HG02798 (cell line): ENCODE results near the gene MB.

ENCODE experiments used
- ATAC-seq: cut with Tn5 transposase; IDR thresholded peaks from one replicate; pipeline ENCODE4 v1.9.1; 2021; ENCODE audit warnings: mild to moderate bottlenecking; ENCODE audit not compliant: unreplicated experiment, poor library complexity

The MB gene

DNA sequence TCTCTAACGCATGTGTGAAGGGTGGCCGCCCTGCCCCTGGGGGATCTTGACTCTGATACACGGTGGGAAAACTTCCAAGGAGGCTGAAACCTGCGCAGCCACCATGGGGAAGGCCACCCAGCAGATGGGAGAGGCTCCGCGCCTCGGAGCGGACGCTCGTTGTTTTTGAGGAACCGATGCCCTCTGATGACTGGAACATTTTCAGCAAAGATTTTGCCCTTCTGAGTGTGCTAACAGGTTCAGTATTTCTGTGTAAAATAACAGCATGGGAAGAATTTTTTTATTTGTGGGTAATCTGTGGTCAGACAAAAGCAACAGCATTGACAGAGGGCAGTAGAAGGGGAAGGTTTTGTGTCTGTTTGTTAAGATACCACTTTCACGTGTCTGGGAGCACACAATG, 16.7 kb downstream of the MB start:
- no peak for ATAC-seq

DNA sequence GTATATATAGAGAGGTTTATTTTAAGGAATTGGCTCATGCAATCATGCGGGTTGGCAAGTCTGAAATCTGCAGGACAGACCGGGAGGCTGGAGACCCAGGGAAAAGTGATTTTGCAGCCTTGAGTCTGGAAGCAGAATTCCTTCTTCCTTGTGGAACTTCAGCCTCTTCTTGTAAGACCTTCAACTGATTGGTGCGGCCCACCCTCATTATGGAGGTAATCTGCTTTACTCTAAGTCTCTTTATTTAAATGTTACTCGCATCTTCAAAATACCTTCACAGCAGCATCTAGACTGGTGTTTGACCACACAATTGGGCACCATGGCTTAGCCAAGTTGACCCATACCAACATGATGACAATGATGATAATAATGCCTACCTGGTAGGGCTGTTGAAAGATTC, 17.8 kb downstream of the MB start:
- ATAC-seq: no peak

DNA sequence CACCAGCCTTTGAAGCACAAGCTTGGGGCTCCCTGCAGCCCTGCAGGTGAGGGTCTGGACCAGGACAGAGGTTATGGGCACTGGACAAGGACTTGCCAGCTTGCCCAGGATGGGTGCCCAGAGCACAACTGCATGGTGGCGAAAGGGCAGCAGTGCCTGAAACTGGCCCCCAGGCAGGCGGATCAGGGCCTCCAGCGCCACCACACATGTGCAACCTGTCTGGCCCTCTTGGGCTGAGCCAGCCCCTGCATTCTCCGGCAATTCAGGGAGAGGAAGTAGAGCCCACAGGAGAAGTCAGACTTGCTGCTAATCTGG, 18.8 kb downstream of the MB start:
- ATAC-seq: no peak

DNA sequence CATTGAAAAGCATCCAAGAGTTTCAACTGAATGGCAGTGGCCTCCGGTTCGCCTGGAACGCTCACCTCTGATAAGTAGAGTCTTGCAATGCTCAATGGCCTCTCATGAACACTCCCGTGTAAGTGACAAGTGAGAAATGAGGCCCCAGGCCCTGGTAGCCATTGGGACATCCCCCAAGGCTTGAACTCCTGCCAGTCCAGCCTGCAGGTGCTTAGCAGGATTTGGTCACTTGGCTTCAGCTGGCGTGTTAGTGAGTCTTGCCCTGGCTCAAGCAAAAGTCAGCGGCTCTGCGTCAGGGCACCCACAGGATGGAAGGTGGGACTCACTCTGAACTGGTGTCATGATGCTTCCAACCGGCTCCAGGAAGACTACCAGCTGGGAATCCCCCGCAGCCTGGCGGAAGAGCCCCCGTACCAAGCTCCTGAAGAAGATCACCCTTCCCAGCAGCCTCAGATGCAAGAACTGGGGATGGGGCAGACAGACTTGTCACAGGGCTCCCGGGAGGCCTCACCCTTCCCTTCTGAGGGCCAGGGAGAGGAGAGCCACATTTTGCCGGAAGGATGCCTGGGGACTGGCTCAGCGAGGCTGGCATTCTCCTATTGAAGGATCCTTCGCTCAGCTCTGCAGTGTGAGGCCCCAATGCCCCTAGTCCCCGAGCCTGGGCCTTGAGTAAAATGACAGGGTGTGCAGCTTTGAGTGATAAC, 19.3 kb downstream of the MB start:
- no peak for ATAC-seq

DNA sequence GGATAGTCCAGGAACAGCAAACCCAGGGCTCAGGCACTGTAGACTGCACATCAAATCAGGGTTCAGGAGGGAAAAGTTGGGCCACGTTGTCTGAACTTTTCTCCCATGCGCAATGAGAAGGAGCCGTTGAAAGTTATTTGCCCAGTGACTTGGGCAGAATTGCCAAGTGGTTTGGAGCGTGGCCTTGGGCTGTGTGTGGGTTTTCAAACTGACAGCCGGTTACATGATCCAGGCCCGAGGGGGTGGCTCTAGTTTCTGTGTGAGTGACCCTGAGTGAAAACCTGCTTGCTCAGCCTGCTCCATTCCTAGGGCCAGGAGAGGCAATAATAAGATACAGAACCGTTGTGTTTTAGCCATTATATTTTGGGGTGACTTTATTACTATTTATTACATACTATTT, 20.3 kb downstream of the MB start:
- no peak for ATAC-seq

DNA sequence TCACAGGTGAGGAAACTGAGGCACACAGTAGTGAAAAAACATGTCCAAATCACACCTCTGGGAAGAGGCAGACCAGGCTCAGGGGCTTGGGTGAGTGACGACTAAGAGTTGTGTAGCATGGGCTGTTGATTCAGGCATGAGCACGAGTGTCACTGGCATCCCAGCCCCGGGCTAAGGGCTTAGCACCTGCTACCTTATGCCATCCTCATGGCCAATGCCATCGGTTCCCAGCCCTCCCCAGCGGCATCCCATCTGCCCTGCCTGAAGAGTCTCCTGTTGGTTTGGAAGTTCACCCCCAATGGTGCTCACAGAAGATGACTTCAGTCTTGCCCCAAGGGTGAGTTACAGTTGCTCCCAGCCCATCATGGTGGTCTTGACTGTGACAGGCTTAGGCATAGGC, 22.4 kb downstream of the MB start:
- no peak for ATAC-seq

DNA sequence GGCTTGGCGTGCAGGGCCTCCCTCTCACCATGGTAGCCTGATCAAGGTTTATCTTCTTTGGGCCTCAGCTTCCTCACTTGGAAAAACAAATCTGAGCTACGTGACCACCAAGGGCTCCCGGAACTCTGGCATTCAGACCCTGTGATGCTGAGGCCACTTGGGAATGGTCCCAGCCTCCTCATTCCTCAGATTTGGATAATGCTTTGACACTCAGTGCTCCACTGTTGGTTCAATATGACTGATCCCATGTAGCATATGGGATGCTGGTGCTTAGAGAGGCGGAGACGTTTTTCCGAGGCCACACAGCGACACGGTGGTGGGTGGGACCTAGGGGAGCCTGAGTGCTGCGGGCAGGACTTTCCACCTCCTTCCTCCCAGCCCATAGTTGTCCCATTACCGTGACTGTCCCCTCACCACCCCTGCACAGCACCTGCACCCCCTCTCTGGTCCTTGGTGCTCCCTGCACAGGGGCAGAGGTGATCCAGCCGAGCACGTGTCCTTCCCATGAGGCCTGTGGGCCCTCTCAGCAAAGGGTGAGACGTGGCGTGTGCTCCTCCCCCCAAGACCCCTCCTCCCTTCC, 23.1 kb downstream of the MB start:
- no peak for ATAC-seq

DNA sequence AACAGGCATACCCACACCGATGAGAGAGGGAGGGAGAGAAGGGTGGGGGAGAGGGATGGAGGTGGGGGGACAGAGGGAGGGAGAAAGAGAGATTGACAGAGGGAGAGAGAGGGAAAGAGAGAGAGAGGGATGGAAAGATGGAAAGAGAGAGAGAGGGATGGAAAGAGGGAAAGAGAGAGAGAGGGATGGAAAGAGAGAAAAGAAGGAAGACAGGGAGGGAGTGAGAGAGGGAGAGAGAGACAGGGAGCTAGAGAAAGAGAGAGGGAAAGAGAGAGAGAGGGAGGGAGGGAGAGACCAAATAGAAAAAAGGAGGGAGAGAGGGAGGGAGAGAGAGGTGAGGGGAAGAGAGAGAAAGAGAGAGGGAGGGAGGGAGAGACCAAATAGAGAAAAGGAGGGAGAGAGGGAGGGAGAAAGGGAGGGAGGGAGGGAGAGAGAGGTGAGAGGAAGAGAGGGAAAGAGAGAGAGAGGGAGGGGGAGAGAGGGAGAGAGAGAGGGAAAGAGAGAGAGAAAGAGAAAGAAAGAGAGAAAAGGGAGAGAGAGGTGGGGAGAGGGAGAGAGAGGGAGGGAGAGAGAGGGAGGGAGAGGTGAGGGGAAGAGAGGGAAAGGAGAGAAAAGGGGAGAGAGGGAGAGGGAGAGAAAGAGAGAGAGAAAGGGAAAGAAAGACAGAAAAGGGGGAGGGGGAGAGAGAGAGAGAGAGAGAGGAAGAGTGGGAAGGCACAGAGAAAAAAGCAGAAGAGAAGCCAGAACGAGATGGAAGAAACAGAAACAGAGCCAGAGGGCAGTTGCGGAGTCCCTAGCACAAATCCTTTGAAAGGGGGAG, 23.8 kb downstream of the MB start:
- no peak for ATAC-seq

DNA sequence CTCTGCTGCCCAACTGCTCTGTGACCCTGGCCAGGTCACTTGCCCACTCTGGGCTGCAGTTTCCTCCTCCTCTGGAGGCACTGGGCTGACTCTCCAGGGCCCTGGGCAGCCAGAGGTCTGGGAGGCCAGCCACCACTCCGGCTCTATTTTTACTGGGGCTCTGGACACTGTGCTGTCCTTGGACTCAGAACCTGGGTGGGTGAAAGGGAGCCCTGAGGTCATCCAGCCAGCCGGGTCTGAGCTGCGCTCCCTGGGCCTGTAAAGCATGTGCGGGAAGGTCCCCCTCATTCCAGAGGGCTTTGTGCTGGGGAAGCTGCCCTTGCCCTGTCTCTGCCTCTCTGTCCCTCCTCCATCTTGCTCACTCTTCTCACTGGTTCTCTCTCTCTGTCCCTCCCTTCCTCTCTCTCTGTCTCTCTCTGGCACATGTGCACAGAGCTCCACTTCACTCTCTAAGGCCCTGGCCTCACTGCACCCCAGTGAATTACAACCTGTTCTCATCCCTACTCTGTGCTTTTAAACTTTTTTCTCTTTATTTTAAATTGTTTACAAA, 24.6 kb downstream of the MB start:
- no peak for ATAC-seq

DNA sequence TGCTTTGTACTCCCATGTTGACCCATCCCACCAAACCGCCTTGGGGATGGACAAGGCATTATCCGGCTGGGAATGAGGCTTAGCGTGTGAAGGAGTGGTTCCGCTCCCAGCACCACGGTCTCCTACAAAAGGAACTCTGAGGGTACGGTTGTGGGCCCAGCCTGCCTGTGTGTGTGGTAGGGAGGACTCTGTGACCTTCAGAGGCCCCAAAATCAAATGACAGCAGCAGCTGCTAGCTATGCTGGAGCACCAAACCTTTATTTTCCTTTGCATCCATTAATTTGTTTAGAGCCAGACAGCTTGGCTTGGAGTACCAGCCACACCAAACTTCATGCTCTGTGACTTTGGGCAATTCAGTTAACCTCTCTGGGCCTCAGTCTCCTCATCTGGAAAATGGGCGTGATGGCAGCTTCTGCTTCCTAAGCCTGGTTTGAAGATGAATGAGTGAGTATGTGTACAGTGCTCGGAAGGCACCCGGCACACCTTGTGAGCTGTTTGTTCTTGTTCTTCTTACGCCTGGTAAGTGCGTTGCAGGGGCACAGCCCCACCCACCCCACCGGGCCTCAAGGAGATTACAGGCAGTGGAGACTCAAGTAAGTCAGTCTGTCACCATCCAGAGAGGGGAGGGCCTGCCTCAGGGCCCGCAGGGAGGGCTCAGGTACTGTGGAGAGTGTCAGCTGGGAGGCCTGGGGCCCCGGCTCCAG, 25.3 kb downstream of the MB start:
- no peak for ATAC-seq

DNA sequence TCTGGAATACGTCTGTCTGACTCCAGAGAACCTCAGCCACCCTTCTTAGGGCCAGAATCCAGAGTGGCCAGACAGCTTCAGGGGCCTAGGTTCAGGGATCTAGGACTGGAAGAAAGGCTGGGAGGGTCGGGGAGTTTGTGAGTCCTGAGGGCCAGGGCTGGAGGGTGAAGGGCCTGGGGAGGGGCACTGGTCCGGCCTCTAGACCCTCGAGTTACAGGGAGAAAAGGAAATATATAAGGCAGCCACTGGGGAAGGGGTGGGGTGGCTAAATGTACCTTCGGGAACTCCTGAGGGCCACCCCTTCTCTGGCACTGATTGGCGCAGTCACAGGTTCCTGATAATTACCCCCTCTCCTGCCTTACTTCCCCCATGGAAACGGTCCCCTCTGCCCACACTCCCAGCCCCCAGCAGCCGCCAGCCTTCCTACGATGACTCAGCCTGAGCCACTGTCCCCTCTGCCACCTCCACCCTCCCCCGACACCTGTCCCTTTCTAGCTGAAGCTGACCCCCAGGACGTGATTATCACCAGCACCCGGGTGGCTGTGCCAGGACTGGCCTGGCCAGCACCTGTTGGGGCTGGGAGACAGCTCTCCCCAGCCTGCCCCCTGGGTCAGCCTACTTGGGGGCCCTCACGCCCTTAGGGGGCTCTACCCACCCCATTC, 26.4 kb downstream of the MB start:
- ATAC-seq: no peak

DNA sequence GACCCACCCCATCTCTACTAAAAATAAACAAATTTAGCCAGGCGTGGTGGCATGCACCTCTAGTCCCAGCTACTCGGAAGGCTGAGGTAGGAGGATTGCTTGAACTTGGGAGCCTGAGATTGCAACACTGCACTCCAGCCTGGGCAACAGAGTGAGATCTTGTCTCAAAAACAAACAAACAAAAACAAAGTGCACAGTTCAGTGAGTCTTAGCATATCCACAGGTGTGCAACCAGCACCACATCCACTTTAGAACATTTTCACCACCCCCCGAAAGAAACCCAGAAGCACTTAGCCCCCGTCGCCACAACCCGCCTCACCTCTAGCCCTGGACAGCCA, 27.4 kb downstream of the MB start:
- ATAC-seq: no peak

DNA sequence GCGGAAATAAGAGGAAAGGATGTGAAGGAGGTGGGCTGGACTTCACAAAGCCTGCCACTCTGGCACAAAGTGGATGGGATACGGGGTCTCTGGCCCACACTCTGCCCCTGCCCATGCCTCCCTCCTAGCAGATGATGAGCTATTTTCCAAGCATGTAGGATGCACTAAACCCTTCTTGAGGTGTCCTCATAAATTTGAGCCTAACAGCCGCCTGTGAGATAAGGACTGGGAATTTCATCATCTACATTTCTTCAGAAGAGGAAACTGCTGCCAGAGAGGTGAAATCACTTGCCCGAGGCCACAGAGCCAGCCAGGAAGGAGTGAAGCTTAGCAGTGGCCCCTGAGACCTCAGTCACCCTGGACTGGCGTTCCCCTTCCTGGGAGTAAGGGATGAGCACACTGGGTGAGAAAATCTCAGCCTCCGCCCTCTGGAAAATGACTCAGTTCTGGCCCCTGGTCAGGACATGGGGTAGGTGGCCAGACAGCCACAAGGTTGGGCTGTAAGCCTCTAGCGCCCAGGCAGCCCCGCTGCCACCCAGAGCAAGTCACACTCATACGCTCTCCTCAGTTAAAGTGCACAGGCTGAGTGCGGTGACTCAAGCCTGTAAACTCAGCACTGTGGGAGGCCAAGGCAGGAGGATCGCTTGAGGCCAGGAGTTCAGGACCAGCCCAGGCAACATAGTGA, 27.9 kb downstream of the MB start:
- no peak for ATAC-seq

DNA sequence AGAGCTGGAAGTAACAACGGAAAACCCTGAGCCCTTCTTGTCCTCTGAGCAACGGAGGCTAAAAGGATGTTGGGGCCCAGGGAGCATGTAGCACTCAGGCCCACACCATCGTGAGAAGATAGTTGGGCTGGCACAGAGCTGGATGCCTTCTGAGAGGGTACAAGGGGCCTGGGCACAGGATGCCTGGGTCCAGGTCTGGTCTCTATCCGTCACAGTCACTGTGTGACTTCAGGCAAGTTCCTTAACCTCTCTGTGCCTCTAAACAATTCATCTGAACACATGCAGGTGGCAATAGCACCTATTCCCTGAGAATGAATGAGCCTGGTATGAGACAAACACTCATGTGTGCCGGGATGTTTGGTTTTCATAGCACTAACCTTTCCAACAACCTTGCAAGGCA, 29.2 kb downstream of the MB start:
- no peak for ATAC-seq

DNA sequence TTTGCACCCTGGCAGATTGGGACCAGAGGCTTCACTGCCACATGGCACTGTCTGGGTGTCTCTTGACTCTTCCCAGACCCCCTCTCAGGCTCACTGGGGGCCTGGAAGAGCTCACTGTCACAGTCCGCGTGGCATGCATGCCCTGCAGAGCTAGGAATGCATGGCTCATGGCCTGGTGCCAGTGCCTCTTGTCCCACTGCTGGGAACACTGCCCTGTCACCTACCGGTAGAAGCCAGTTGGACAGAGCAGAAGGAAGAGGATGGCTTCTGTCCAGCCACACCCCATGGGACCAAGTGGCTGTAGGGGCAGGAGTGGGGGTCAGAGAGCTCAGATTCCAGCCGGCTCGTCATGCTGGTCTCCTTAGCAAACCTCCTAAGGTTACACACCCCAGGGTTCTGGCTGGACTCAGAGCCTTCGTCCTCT, 29.7 kb downstream of the MB start:
- ATAC-seq: no peak

DNA sequence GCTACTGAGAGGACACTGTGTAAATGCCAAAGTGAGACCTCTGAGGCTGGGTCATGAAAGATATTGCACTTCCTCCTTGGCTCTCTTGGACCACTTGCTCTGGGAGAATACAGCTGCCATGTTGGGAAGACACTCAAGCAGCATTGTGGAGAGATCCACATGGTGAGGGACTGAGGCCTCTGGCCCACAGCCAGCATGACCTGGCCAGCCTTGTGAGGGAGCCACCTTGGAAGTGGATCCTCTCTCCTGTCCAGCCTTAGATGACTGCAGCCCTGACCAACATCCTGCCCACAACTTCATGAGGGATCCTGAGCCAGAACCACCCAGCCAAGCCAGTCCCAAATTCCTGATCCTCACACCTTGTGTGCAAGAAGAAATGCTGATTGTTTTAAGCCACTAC, 30.4 kb downstream of the MB start:
- ATAC-seq: no peak

DNA sequence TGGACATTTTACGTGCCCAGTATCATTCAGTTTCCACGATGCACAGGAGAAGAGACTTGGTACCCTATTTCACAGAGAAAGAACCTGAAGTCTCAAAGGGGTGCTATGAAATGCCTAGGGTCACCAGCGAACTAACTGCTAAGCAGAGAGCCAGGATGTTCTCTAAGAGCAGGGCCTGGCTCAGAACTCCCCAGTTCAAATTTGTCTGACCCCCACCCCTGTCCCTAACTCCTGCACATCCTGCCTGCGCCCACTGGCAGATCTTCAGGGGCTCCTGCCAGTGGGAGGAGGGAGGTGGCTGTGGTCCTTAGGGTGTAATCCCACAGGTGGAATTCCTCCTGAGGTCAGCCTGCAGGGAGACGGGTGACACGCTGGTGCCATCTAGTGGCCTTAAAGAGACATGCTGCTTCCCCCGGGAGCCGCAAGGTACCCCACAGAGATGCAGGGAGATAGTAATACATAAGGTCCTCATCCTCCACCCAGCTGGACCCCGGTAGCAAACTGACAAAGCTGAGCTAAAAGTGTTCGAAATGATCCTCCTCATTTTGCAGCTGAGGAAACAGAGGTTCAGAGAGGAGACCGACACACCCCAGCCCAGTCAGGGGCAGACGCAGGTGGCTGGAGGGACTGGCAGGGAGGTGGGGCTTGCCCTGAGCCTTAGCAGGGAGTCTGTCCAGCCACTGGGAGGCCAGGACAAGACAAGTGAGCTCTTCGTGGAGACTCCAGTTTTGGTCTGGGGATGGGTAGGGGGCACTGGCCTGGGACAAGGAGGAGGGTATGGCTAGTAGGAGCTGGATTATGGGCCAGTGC, 34.1 kb downstream of the MB start:
- ATAC-seq: no peak

DNA sequence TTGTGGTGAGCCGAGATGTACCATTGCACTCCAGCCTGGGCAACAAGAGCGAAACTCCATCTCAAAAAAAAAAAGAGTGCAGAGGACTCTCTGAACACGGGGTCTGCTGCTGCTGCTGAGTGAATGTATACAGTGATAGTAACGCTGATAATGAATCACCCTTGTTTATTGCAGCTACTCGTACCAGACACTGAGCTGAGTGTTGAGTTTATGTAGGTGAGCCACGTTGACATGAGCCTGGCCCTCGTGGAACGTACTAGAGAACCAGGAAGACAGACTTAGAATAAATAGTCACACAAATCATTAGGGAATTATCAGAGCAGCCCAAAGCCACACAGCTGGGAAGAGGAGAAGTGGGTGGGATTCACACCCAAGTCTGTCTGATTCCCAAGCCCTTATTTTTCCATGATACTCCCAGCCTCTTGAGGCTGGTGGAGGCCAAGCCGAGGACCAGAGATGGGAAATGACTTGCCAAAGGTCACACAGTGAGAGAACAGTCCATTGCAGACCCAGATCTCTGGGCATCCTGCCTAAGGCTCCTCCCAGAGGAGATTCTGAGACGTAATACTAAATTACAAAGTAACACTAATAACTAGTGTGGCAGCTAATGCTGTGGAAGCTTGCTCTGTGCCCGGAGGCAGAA, 34.8 kb downstream of the MB start:
- ATAC-seq: no peak

DNA sequence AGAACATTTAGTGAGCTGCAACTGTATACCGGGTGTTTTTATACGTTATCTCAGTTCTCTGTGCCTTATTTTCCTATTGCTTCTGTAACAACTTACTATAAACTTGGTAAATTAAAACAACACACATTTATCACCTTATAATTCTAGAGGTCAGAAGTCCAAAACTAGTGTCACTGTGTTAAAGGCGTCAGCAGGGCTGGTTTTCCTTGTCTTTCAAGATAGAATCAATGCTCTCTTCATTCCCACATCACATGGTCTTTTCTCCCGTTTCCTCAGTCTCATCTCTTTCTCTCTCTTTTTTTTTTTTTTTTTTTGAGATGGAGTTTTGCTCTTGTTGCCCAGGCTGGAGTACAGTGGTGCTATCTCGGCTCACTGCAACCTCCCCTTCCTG, 36.1 kb downstream of the MB start:
- no peak for ATAC-seq
